H1 (cell line): ENCODE measurements around the gene MPV17.

ENCODE experiments used
- ATF3 ChIP-seq: IDR thresholded peaks from 2 replicates; pipeline ENCODE4 v1.6.1; 2011; ENCODE audit warnings: low read depth, mild to moderate bottlenecking, low read length; ENCODE audit not compliant: insufficient read depth
- KDM1A ChIP-seq: fragments of 200-600, 300-600 bp; sonication (generic); IDR thresholded peaks from 2 replicates; pipeline ENCODE4 v1.7.1; 2016; ENCODE audit warnings: mild to moderate bottlenecking, low read length, borderline replicate concordance
- POLR2AphosphoS5 ChIP-seq: IDR thresholded peaks from 2 replicates; pipeline ENCODE4 v1.6.1; 2011; ENCODE audit warnings: low read depth, low read length
- RNF2 ChIP-seq: fragments of 200-900, 300-1000 bp; sonication (generic); IDR thresholded peaks from 2 replicates; pipeline ENCODE4 v1.7.1; 2016; ENCODE audit warnings: borderline replicate concordance, low read depth, mild to moderate bottlenecking, antibody characterized with exemption, low read length; ENCODE audit not compliant: poor library complexity, severe bottlenecking; ENCODE audit errors: missing control alignments
- SRF ChIP-seq: IDR thresholded peaks from 2 replicates; pipeline ENCODE4 v1.6.1; 2011; ENCODE audit warnings: mild to moderate bottlenecking, low read depth, low read length, moderate library complexity
- TBP ChIP-seq: IDR thresholded peaks from 2 replicates; pipeline ENCODE4 v1.6.1; 2011; ENCODE audit warnings: low read depth, low read length, improper control_type of control experiment
- TF ChIP-seq, protein P1 (sequence below), 3 experiments: IDR thresholded peaks; 1 replicate in 2 of 3; 2 replicates in 1 of 3; pipeline versions ENCODE4 v1.5.1 to v1.6.1; 2011; ENCODE audit warnings: low read length in 3 of 3, mild to moderate bottlenecking in 3 of 3, inconsistent platforms in 2 of 3, low read depth in 1 of 3, moderate library complexity in 1 of 3; ENCODE audit not compliant: insufficient read depth in 1 of 3; ENCODE audit errors: control extremely low read depth in 1 of 3

DNA sequence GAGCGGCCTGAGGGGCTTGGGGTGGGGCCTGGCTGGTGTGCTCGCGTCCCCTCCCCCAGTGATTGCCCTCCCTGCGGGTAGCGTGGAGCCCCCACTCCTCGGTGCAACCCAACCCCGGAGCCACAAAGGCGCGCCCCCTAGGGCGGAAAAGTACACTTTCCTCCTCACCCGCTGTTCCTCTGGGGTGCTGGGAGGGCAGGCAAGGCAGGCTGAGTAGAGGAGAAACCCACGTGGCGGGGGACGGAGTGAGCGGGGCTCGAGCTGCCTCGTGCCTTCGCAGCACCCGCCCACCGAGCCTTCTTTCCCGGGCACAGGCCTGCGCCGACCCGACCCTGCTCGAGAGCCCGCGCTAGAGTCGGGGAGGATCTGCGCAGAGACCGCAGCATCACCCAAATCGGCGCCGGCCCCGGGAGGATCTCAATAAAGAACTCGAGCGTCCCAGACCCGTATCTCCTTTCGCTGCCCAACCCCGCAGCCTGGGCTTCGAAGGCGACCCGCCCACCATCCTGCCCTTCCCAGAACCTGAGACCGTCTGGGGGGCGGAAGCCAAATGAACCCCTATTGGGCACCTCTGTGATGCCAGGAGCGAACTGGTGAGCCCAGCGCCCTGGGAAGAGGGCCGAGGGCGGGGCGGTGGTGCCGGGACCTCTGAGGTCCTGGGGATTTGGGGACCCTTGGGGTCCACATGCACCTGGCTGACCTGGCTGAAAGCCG lies 16.2 kb downstream of the MPV17 start:
- TF ChIP-seq TBP (no peak), SRF (no peak), RNF2 (peak; percentile 62), ATF3 (no peak), KDM1A (no peak), POLR2AphosphoS5 (no peak)
- TF ChIP-seq, protein P1, sequence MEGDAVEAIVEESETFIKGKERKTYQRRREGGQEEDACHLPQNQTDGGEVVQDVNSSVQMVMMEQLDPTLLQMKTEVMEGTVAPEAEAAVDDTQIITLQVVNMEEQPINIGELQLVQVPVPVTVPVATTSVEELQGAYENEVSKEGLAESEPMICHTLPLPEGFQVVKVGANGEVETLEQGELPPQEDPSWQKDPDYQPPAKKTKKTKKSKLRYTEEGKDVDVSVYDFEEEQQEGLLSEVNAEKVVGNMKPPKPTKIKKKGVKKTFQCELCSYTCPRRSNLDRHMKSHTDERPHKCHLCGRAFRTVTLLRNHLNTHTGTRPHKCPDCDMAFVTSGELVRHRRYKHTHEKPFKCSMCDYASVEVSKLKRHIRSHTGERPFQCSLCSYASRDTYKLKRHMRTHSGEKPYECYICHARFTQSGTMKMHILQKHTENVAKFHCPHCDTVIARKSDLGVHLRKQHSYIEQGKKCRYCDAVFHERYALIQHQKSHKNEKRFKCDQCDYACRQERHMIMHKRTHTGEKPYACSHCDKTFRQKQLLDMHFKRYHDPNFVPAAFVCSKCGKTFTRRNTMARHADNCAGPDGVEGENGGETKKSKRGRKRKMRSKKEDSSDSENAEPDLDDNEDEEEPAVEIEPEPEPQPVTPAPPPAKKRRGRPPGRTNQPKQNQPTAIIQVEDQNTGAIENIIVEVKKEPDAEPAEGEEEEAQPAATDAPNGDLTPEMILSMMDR (IDR thresholded peaks at IDR 0.05; ENCODE audit: control extremely low read depth in 1 of 3, insufficient read depth in 1 of 3, low read depth in 1 of 3, low read length in 3 of 3) = no peak
